LoVo (cell line): ENCODE data around the gene OLIG2.
A peak's percentile ranks its signal among the peaks of the same experiment; 100 is the strongest.

Source experiments
- DNase-seq: peaks from one replicate; pipeline ENCODE4 v3.0.0-alpha.2; 2016; ENCODE audit warnings: low spot score

OLIG2 gene

GRCh38 chr21:33064623-33065390 is 39.1 kb downstream of the OLIG2 start:
- DNase-seq, result no peak

GRCh38 chr21:33067043-33067442 is 41.3 kb downstream of the OLIG2 start:
- DNase-seq, result no peak

GRCh38 chr21:33067457-33067856 is 41.7 kb downstream of the OLIG2 start:
- no peak for DNase-seq

- no peak for DNase-seq
Observed at GRCh38 chr21:33069243-33069642, 43.5 kb downstream of the OLIG2 start.

GRCh38 chr21:33069645-33069993 is 43.9 kb downstream of the OLIG2 start:
- no peak for DNase-seq

GRCh38 chr21:33069994-33070743 is 44.4 kb downstream of the OLIG2 start, which contains the start of gene OLIG1:
Gene OLIG1, plus strand, starts transcription at chr21:33070141. Its CDS starts 106 bp downstream, at chr21:33070247.
- DNase-seq, result no peak

- no peak for DNase-seq
Observed at GRCh38 chr21:33070744-33070997, 44.9 kb downstream of the OLIG2 start.

- DNase-seq, result no peak
Observed at GRCh38 chr21:33070998-33071769, 45.4 kb downstream of the OLIG2 start.

- no peak for DNase-seq
Observed at GRCh38 chr21:33071770-33072306, 46.1 kb downstream of the OLIG2 start.

GRCh38 chr21:33073636-33074035 is 47.9 kb downstream of the OLIG2 start:
- DNase-seq, result no peak

- no peak for DNase-seq
Observed at GRCh38 chr21:33075128-33075527, 49.4 kb downstream of the OLIG2 start.

GRCh38 chr21:33075596-33076195 is 50.0 kb downstream of the OLIG2 start:
- DNase-seq, result peak; percentile 8

- DNase-seq, result no peak
Observed at GRCh38 chr21:33076600-33077329, 51.0 kb downstream of the OLIG2 start.
